SK-N-SH (cell line): ENCODE measurements around the gene IFNA2. TPM values are rescaled to one million over a fixed set of nuclear protein-coding genes. Genes with fewer than 3 reads are reported as not detected.

Experiments used
- CTCF ChIA-PET: fragments of 300-600, 350-600 bp; formaldehyde crosslinking; extraction: SDS; loops from one replicate; lab custom pipeline; 2021; lab: Yijun Ruan, JAX
- POLR2A ChIA-PET: fragments of 350-600 bp; sonication (Branson Sonifier 250); formaldehyde crosslinking; extraction: SDS; loops from one replicate; lab custom pipeline; 2020; ENCODE audit warnings: antibody characterized with exemption, inconsistent platforms; lab: Yijun Ruan, JAX
- DNase-seq: peaks from one replicate; pipeline ENCODE4 v3.0.0; 2012
- H2AFZ ChIP-seq: fragments of 200-600 bp; sonication (generic); 2 replicates; pipeline ENCODE4 v1.8.1; 2016; ENCODE audit warnings: antibody characterized with exemption, mild to moderate bottlenecking, low read depth
- H3F3A ChIP-seq: fragments of 200-600 bp; sonication (generic); replicated peaks from 2 replicates; pipeline ENCODE3; 2016; ENCODE audit warnings: antibody characterized with exemption, mild to moderate bottlenecking; ENCODE audit not compliant: insufficient read depth
- H3K27ac ChIP-seq, 2 experiments: fragments of 200-500 bp in 1 of 2; fragments of 200-600 bp in 1 of 2; sonication (Bioruptor generic) in 1 of 2; sonication (generic), shearing (Covaris generic) in 1 of 2; 2 replicates each; pipeline versions ENCODE4 v1.5.1 to v1.6.1; 2014 to 2016; ENCODE audit warnings: low read depth in 2 of 2, inconsistent platforms in 1 of 2, low read length in 1 of 2, mild to moderate bottlenecking in 1 of 2, mixed read lengths in 1 of 2
- H3K27me3 ChIP-seq: fragments of 200-600 bp; sonication (generic), shearing (Covaris generic); 2 replicates; pipeline ENCODE4 v1.6.1; 2016; ENCODE audit warnings: mixed run types; ENCODE audit not compliant: insufficient read depth
- H3K36me3 ChIP-seq, 2 experiments: fragments of 200-500 bp in 1 of 2; fragments of 200-600 bp in 1 of 2; sonication (Bioruptor generic) in 1 of 2; sonication (generic) in 1 of 2; replicated peaks in 1 of 2; 2 replicates each; pipeline versions ENCODE3 to v1.5.1; 2014 to 2016; ENCODE audit warnings: low read length in 1 of 2, mild to moderate bottlenecking in 1 of 2; ENCODE audit not compliant: insufficient read depth in 2 of 2, control insufficient read depth in 1 of 2
- H3K4me1 ChIP-seq, 2 experiments: fragments of 200-500 bp in 1 of 2; fragments of 200-600 bp in 1 of 2; sonication (Bioruptor generic) in 1 of 2; sonication (generic), shearing (Covaris generic) in 1 of 2; 2 replicates each; pipeline versions ENCODE4 v1.5.1 to v1.6.1; 2014 to 2016; ENCODE audit warnings: low read depth in 1 of 2, low read length in 1 of 2, mixed run types in 1 of 2; ENCODE audit not compliant: insufficient read depth in 2 of 2, control insufficient read depth in 1 of 2
- H3K4me2 ChIP-seq: fragments of 200-600 bp; sonication (generic), shearing (Covaris generic); 2 replicates; pipeline ENCODE4 v1.6.1; 2017; ENCODE audit warnings: mixed run types
- H3K4me3 ChIP-seq, 2 experiments: fragments of 200-500 bp in 1 of 2; fragments of 200-600 bp in 1 of 2; sonication (Bioruptor generic) in 1 of 2; sonication (generic), shearing (Covaris generic) in 1 of 2; 2 replicates each; pipeline versions ENCODE4 v1.5.1 to v1.8.1; 2014 to 2016; ENCODE audit warnings: low read depth in 2 of 2, inconsistent platforms in 1 of 2, low read length in 1 of 2, mild to moderate bottlenecking in 1 of 2, mixed read lengths in 1 of 2, moderate library complexity in 1 of 2
- H3K79me2 ChIP-seq: fragments of 200-600 bp; sonication (generic); 2 replicates; pipeline ENCODE4 v1.8.1; 2017; ENCODE audit warnings: mild to moderate bottlenecking; ENCODE audit not compliant: insufficient read depth
- H3K9ac ChIP-seq: fragments of 200-600 bp; sonication (generic); 2 replicates; pipeline ENCODE4 v1.6.1; 2017; ENCODE audit warnings: mixed run types
- H3K9me2 ChIP-seq: fragments of 200-600 bp; sonication (generic); 2 replicates; pipeline ENCODE4 v1.6.1; 2017; ENCODE audit warnings: mixed run types
- H3K9me3 ChIP-seq: fragments of 200-600 bp; sonication (generic); 2 replicates; pipeline ENCODE4 v1.6.1; 2017; ENCODE audit warnings: mixed run types, mild to moderate bottlenecking, moderate library complexity
- H4K20me1 ChIP-seq: fragments of 200-600 bp; sonication (generic); 2 replicates; pipeline ENCODE4 v1.6.1; 2017; ENCODE audit warnings: mild to moderate bottlenecking, mixed run types; ENCODE audit not compliant: insufficient read depth
- CHD2 ChIP-seq: fragments of 150-350 bp; IDR thresholded peaks from 2 replicates; pipeline ENCODE4 v1.6.1; 2018; ENCODE audit warnings: low read length; ENCODE audit not compliant: partially characterized antibody
- ELF1 ChIP-seq: IDR thresholded peaks from 2 replicates; pipeline ENCODE4 v1.4.0; 2012
- EP300 ChIP-seq, 2 experiments: IDR thresholded peaks; 2 replicates each; pipeline versions ENCODE4 v1.4.0 to v1.6.1; 2012; ENCODE audit warnings: borderline replicate concordance in 1 of 2, low read depth in 1 of 2, low read length in 1 of 2
- EZH2phosphoT487 ChIP-seq: fragments of 200-600 bp; sonication (generic); IDR thresholded peaks from 2 replicates; pipeline ENCODE4 v1.6.1; 2017; ENCODE audit warnings: low read depth, mixed run types, mild to moderate bottlenecking, antibody characterized with exemption, moderate library complexity, borderline replicate concordance
- FOXJ3 ChIP-seq: sonication (generic); formaldehyde crosslinking; IDR thresholded peaks from 2 replicates; pipeline ENCODE4 v1.5.1; 2020; ENCODE audit warnings: mild to moderate bottlenecking, missing genetic modification reagents
- FOXM1 ChIP-seq: IDR thresholded peaks from 2 replicates; pipeline ENCODE4 v1.4.0; 2012; ENCODE audit warnings: low read depth, mild to moderate bottlenecking
- IRF3 ChIP-seq: fragments of 150-350 bp; IDR thresholded peaks from 2 replicates; pipeline ENCODE4 v1.6.1; 2016; ENCODE audit warnings: mild to moderate bottlenecking, low read depth, low read length
- JUND ChIP-seq: IDR thresholded peaks from 2 replicates; pipeline ENCODE4 v1.4.0; 2012
- MXI1 ChIP-seq: IDR thresholded peaks from 2 replicates; pipeline ENCODE4 v1.6.1; 2012; ENCODE audit warnings: mild to moderate bottlenecking, low read depth, low read length, improper control_type of control experiment
- RCOR1 ChIP-seq: fragments of 150-350 bp; IDR thresholded peaks from 2 replicates; pipeline ENCODE4 v1.6.1; 2017; ENCODE audit warnings: antibody characterized with exemption, low read length
- RFX5 ChIP-seq: IDR thresholded peaks from 2 replicates; pipeline ENCODE4 v1.6.1; 2012; ENCODE audit warnings: mild to moderate bottlenecking, improper control_type of control experiment, low read length
- RXRA ChIP-seq: IDR thresholded peaks from 2 replicates; pipeline ENCODE4 v1.4.0; 2012; ENCODE audit warnings: low read depth, mild to moderate bottlenecking, borderline replicate concordance
- SIN3A ChIP-seq: IDR thresholded peaks from 2 replicates; pipeline ENCODE4 v1.6.1; 2012; ENCODE audit warnings: low read depth, mild to moderate bottlenecking, low read length, moderate library complexity, borderline replicate concordance
- TAF1 ChIP-seq: IDR thresholded peaks from 2 replicates; pipeline ENCODE4 v1.6.1; 2012; ENCODE audit warnings: low read depth, mild to moderate bottlenecking, low read length, moderate library complexity, borderline replicate concordance
- TCF12 ChIP-seq: IDR thresholded peaks from 2 replicates; pipeline ENCODE4 v1.4.0; 2012
- ZBTB33 ChIP-seq: IDR thresholded peaks from 2 replicates; pipeline ENCODE4 v1.4.0; 2012; ENCODE audit warnings: low read depth, borderline replicate concordance
- WGBS: methylation state at CpG from one replicate; pipeline ENCODE4 v1.1.6; 2017; ENCODE audit warnings: low lambda C conversion rate; 5-methylcytosine and 5-hydroxymethylcytosine counted together
- polyA plus RNA-seq, 3 experiments: library from polyadenylated mRNA; depleted of rRNA; stranded (reverse); fragments of >200 nt; gene quantifications; 2 replicates each; pipeline ENCODE4 v1.2.3, GENCODE V29; 2012
- TF ChIP-seq, protein P1 (sequence below): IDR thresholded peaks from 2 replicates; pipeline ENCODE4 v1.4.0; 2012; ENCODE audit warnings: low read depth
- TF ChIP-seq, protein P2 (sequence below): fragments of 150-350 bp; IDR thresholded peaks from 2 replicates; pipeline ENCODE4 v1.6.1; 2017; ENCODE audit warnings: antibody characterized with exemption, low read length, low read depth, borderline replicate concordance
- TF ChIP-seq, protein P3 (sequence below): IDR thresholded peaks from 2 replicates; pipeline ENCODE4; 2012

Gene IFNA2
- polyA plus RNA-seq, 1 of the 3 experiments (the other 2 are of a cell fraction) = not detected

GRCh38 chr9:21383627-21384026 is 1.6 kb downstream of the IFNA2 start:
- Histone ChIP-seq H3K27ac (no peak overlapping the region), H3K9ac (no peak overlapping the region), H3K36me3 (no peaks in the 10 kb centered on the region), H3K4me2 (no peak overlapping the region), H3K27me3 (peaks cover 23% of the 10 kb centered on the region; the same call in 1 of the 2 replicates), H3K79me2 (no peaks in the 10 kb centered on the region), H3F3A (no peaks in the 10 kb centered on the region), H3K4me1 (no peaks in the 10 kb centered on the region), H2AFZ (no peak overlapping the region; the same call in 1 of the 2 replicates), H4K20me1 (no peaks in the 10 kb centered on the region), H3K9me2 (no peaks in the 10 kb centered on the region), H3K9me3 (no peaks in the 10 kb centered on the region), H3K4me3 (no peak overlapping the region)
- POLR2A ChIA-PET = no interaction called here
- no peak for DNase-seq
- WGBS = 8% methylated on average over 4 of the region's 4 CpGs
- CTCF ChIA-PET = no interaction called here
- no peak for TF ChIP-seq EZH2phosphoT487
- no peak for TF ChIP-seq JUND
- no peak for TF ChIP-seq TAF1
- no peak for TF ChIP-seq RXRA
- no peak for TF ChIP-seq FOXM1
- TF ChIP-seq IRF3 = no peak
- TF ChIP-seq RFX5 = no peak
- TF ChIP-seq, protein P1, sequence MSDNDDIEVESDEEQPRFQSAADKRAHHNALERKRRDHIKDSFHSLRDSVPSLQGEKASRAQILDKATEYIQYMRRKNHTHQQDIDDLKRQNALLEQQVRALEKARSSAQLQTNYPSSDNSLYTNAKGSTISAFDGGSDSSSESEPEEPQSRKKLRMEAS = no peak
- TF ChIP-seq MXI1 = no peak
- TF ChIP-seq FOXJ3 = no peak
- TF ChIP-seq EP300 (IDR thresholded peaks at IDR 0.05; ENCODE audit: borderline replicate concordance in 1 of 2, low read depth in 1 of 2, low read length in 1 of 2) = no peak
- no peak for TF ChIP-seq ELF1
- TF ChIP-seq SIN3A = no peak
- TF ChIP-seq TCF12 = no peak
- no peak for TF ChIP-seq RCOR1

- WGBS = 6% methylated on average over 5 of the region's 5 CpGs
- H3K4me2 ChIP-seq = no peak overlapping the region
- no peak overlapping the region for H2AFZ ChIP-seq
- peaks cover 23% of the 10 kb centered on the region; the same call in 1 of the 2 replicates for H3K27me3 ChIP-seq
- H4K20me1 ChIP-seq = no peaks in the 10 kb centered on the region
- H3K4me3 ChIP-seq = no peak overlapping the region
- no peaks in the 10 kb centered on the region for H3K9me2 ChIP-seq
- H3K9me3 ChIP-seq = no peaks in the 10 kb centered on the region
- H3K9ac ChIP-seq = no peak overlapping the region
- POLR2A ChIA-PET = no interaction called here
- CTCF ChIA-PET = interaction anchor here (1.0 to 1.1 kb wide), 2 partner anchors 32 to 37 kb away, joined by 3 read pairs; no protein-coding TSS in a partner anchor
- H3K27ac ChIP-seq = no peak overlapping the region
- no peaks in the 10 kb centered on the region for H3F3A ChIP-seq
- no peaks in the 10 kb centered on the region for H3K79me2 ChIP-seq
- H3K36me3 ChIP-seq = no peaks in the 10 kb centered on the region
- no peaks in the 10 kb centered on the region for H3K4me1 ChIP-seq
- DNase-seq = no peak
- TF ChIP-seq, protein P2, sequence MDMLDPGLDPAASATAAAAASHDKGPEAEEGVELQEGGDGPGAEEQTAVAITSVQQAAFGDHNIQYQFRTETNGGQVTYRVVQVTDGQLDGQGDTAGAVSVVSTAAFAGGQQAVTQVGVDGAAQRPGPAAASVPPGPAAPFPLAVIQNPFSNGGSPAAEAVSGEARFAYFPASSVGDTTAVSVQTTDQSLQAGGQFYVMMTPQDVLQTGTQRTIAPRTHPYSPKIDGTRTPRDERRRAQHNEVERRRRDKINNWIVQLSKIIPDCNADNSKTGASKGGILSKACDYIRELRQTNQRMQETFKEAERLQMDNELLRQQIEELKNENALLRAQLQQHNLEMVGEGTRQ = no peak
- no peak for TF ChIP-seq ZBTB33
- TF ChIP-seq, protein P3, sequence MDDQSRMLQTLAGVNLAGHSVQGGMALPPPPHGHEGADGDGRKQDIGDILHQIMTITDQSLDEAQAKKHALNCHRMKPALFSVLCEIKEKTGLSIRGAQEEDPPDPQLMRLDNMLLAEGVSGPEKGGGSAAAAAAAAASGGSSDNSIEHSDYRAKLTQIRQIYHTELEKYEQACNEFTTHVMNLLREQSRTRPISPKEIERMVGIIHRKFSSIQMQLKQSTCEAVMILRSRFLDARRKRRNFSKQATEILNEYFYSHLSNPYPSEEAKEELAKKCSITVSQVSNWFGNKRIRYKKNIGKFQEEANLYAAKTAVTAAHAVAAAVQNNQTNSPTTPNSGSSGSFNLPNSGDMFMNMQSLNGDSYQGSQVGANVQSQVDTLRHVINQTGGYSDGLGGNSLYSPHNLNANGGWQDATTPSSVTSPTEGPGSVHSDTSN = no peak
- TF ChIP-seq TCF12 = no peak
- TF ChIP-seq CHD2 = no peak
- no peak for TF ChIP-seq RFX5
- no peak for TF ChIP-seq IRF3
- no peak for TF ChIP-seq RCOR1
These were observed 3.5 kb downstream of the IFNA2 start for GRCh38 chr9:21381448-21382339.
